ENCODE results near the gene ACVR2B.
A peak's percentile ranks its signal among the peaks of the same experiment; 100 is the strongest.

The ACVR2B gene

GRCh38 chr3:38453913-38454177 lies 155 bp downstream of the ACVR2B start:
- Histone ChIP-seq H3K9me3 (ENCODE audit: control insufficient read depth, insufficient read depth, low read length) (no peaks in the 10 kb centered on the region), H3K4me2 (ENCODE audit: low read length) (peak overlapping the region; percentile 90), H3K4me1 (ENCODE audit: control insufficient read depth, low read length) (peaks cover 17% of the 10 kb centered on the region), H3K27me3 (ENCODE audit: control insufficient read depth, low read length) (peaks cover 9% of the 10 kb centered on the region), H3K4me3 (ENCODE audit: low read length) (peak overlapping the region; percentile 87), H3K27ac (ENCODE audit: low read depth, low read length) (no peak overlapping the region), H3K36me3 (ENCODE audit: control insufficient read depth, low read length) (no peaks in the 10 kb centered on the region), H3F3A (ENCODE audit: control insufficient read depth, insufficient read depth) (no peaks in the 10 kb centered on the region), H4K20me1 (ENCODE audit: control insufficient read depth, insufficient read depth, low read depth, low read length) (peaks cover 8% of the 10 kb centered on the region; the same call in 1 of the 2 replicates), H3K9me2 (replicated peaks; ENCODE audit: control insufficient read depth, low read length) (no peaks in the 10 kb centered on the region), H3K79me2 (ENCODE audit: control insufficient read depth, low read length) (peaks cover 39% of the 10 kb centered on the region)
- TF ChIP-seq EZH2phosphoT487 (IDR thresholded peaks at IDR 0.05; ENCODE audit: borderline replicate concordance, low read length): no peak
- no peak for TF ChIP-seq CTCF (IDR thresholded peaks at IDR 0.05; ENCODE audit: low read depth, low read length, poor library complexity, severe bottlenecking)

GRCh38 chr3:38454178-38454883 lies 641 bp downstream of the ACVR2B start:
- peak overlapping the region; percentile 87 for H3K4me3 ChIP-seq (ENCODE audit: low read length)
- H3K9me2 ChIP-seq (replicated peaks; ENCODE audit: control insufficient read depth, low read length): no peaks in the 10 kb centered on the region
- TF ChIP-seq EZH2phosphoT487 (IDR thresholded peaks at IDR 0.05; ENCODE audit: borderline replicate concordance, low read length) (no peak), CTCF (IDR thresholded peaks at IDR 0.05; ENCODE audit: low read depth, low read length, poor library complexity, severe bottlenecking) (no peak)
- no peaks in the 10 kb centered on the region for H3F3A ChIP-seq (ENCODE audit: control insufficient read depth, insufficient read depth)
- peak overlapping the region; percentile 90 for H3K4me2 ChIP-seq (ENCODE audit: low read length)
- no peaks in the 10 kb centered on the region for H3K36me3 ChIP-seq (ENCODE audit: control insufficient read depth, low read length)
- H4K20me1 ChIP-seq (ENCODE audit: control insufficient read depth, insufficient read depth, low read depth, low read length): peaks cover 8% of the 10 kb centered on the region; the same call in 1 of the 2 replicates
- no peaks in the 10 kb centered on the region for H3K9me3 ChIP-seq (ENCODE audit: control insufficient read depth, insufficient read depth, low read length)
- peaks cover 9% of the 10 kb centered on the region for H3K27me3 ChIP-seq (ENCODE audit: control insufficient read depth, low read length)
- H3K27ac ChIP-seq (ENCODE audit: low read depth, low read length): no peak overlapping the region
- H3K4me1 ChIP-seq (ENCODE audit: control insufficient read depth, low read length): peaks cover 17% of the 10 kb centered on the region
- peaks cover 44% of the 10 kb centered on the region for H3K79me2 ChIP-seq (ENCODE audit: control insufficient read depth, low read length)

GRCh38 chr3:38454884-38455638 lies 1.4 kb downstream of the ACVR2B start:
- Histone ChIP-seq H3K27ac (ENCODE audit: low read depth, low read length) (no peak overlapping the region), H3F3A (ENCODE audit: control insufficient read depth, insufficient read depth) (no peaks in the 10 kb centered on the region), H3K36me3 (ENCODE audit: control insufficient read depth, low read length) (no peaks in the 10 kb centered on the region), H3K4me3 (ENCODE audit: low read length) (peak overlapping the region; percentile 87), H4K20me1 (ENCODE audit: control insufficient read depth, insufficient read depth, low read depth, low read length) (peaks cover 8% of the 10 kb centered on the region; the same call in 1 of the 2 replicates), H3K4me2 (ENCODE audit: low read length) (peak overlapping the region; percentile 90), H3K9me3 (ENCODE audit: control insufficient read depth, insufficient read depth, low read length) (no peaks in the 10 kb centered on the region), H3K79me2 (ENCODE audit: control insufficient read depth, low read length) (peaks cover 51% of the 10 kb centered on the region), H3K9me2 (replicated peaks; ENCODE audit: control insufficient read depth, low read length) (no peaks in the 10 kb centered on the region), H3K27me3 (ENCODE audit: control insufficient read depth, low read length) (peaks cover 9% of the 10 kb centered on the region), H3K4me1 (ENCODE audit: control insufficient read depth, low read length) (peaks cover 17% of the 10 kb centered on the region)
- TF ChIP-seq CTCF (IDR thresholded peaks at IDR 0.05; ENCODE audit: low read depth, low read length, poor library complexity, severe bottlenecking): no peak
- 0 out of 2 replicates have a peak, but pooled peaks have one; percentile 38 for TF ChIP-seq EZH2phosphoT487 (IDR thresholded peaks at IDR 0.05; ENCODE audit: borderline replicate concordance, low read length)
